Psoas muscle (tissue), 8 donors: ENCODE measurements around the gene RRP15. TPM values are rescaled to one million over a fixed set of nuclear protein-coding genes. Genes with fewer than 3 reads are reported as not detected.
A peak's percentile ranks its signal among the peaks of the same experiment; 100 is the strongest.

Experiments
- ATAC-seq, 4 donors: fragments of 200-7000 bp; cut with Tn5 transposase; one replicate each; pipeline ENCODE4 v1.9.1; 2020; ENCODE audit warnings: moderate library complexity in 3 of 4, mild to moderate bottlenecking in 2 of 4
- DNase-seq, 2 donors: peaks; one replicate each; pipeline ENCODE4 v3.0.0-alpha.2; 2020
- H3K27ac ChIP-seq: fragments of 200-600 bp; one replicate; pipeline ENCODE4 v1.8.0; 2022
- H3K27me3 ChIP-seq, 3 donors: fragments of 200-600 bp in 1 of 3; one replicate each; pipeline versions ENCODE4 v1.6.1 to v1.8.0; 2013 to 2022; ENCODE audit warnings: low read length in 2 of 3, mild to moderate bottlenecking in 2 of 3, moderate library complexity in 1 of 3; ENCODE audit not compliant: insufficient read depth in 3 of 3
- H3K36me3 ChIP-seq, 2 donors: fragments of 200-600 bp in 1 of 2; one replicate each; pipeline versions ENCODE4 v1.6.1 to v1.8.0; 2013 to 2022; ENCODE audit warnings: low read depth in 1 of 2, mild to moderate bottlenecking in 1 of 2, moderate library complexity in 1 of 2; ENCODE audit not compliant: insufficient read depth in 1 of 2
- H3K4me1 ChIP-seq: fragments of 200-600 bp; one replicate; pipeline ENCODE4 v1.8.0; 2022
- H3K4me3 ChIP-seq: fragments of 200-600 bp; one replicate; pipeline ENCODE4 v1.8.0; 2022; ENCODE audit warnings: mild to moderate bottlenecking
- H3K9me3 ChIP-seq: fragments of 200-600 bp; one replicate; pipeline ENCODE4 v1.8.0; 2022
- WGBS, 3 donors: extraction: QIAGEN DNeasy Blood & Tissue Kit; methylation state at CpG; one replicate each; pipeline versions ENCODE4 v1.1.6 to v1.1.7; 2013; 5-methylcytosine and 5-hydroxymethylcytosine counted together
- intact Hi-C, 2 donors: fragments of 100-400 bp; cut with DNase I; formaldehyde crosslinking; loops; one replicate each; pipeline versions ENCODE4 v1.11.0 to v1.14.2; 2022
- polyA plus RNA-seq, 3 donors: library from polyadenylated mRNA; stranded (reverse); fragments of 200-250 nt; gene quantifications; one replicate each; pipeline ENCODE4 v1.2.3, GENCODE V29; 2013
- total RNA-seq, 4 donors: library from RNA; stranded (reverse); fragmentation: NEBNext Ultra II Directional in 2 of 4; extraction: Animal tissue kit (Norgen Biotek cat#: 25700) in 2 of 4; gene quantifications; one replicate each; pipeline versions ENCODE4 v1.2.1 to v1.2.4, GENCODE V29; 2021 to 2023
- TF ChIP-seq, protein P1 (sequence below): fragments of 200-600 bp; IDR thresholded peaks from one replicate; pipeline ENCODE4 v1.8.0; 2022; ENCODE audit warnings: antibody characterized with exemption
- donor health status: healthy with polysubstance abuse.
- donor health status: DM: no; HTN: no; CAD: no; lungs with moderate emphysema.
- donor health status: Bipolar disorder and iron deficiency.
- donor health status: healthy.
- donor health status: DM: yes; HTN: yes; CAD: no.
- donor health status: DM: no; HTN: no; CAD: no.
- donor health status: DM: no; HTN: no; CAD: no.
- donor health status: DM: yes; HTN: yes; CAD: no.

RRP15 gene
- total and polyA plus RNA-seq, 7 donors, result 10.1 to 58.4 (median 32.0) TPM

DNA sequence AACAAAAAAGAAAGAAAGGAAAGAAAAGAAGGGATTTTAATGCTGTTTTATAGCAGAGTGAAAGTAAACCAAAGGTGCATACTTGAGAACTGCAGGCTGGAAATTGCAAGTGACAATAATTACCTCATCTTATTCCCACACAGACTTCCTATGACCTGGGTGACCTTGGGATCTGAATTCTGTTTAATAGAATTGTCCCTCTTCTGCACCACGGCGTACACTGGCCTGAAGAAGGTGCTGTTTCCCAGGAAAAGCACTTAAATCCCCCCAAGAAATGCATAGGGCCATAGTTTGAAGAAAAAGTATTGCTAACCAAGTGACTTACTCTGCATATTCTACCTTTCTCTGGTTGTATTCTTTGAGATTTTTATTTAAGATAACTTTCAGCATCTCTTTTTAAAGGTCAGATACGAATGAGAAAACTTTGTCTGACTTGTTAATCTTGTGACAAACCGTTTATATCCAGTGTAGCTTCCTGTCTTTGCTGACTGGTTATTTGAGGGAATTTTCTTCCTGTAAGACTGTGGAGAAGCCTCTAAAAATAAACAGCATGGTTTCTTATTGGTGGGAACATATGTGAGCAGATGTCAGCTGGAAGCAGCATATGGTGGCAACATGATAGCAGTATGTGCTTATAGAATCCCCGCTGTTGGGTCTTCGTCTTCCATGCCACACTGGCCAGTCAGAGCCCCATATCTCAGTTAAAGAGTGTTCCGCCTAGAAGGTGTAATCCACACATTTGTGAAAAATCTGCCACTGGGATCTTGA, 76.4 kb downstream of the RRP15 start:
- H3K27ac ChIP-seq, result peak overlapping the region; percentile 25

DNA sequence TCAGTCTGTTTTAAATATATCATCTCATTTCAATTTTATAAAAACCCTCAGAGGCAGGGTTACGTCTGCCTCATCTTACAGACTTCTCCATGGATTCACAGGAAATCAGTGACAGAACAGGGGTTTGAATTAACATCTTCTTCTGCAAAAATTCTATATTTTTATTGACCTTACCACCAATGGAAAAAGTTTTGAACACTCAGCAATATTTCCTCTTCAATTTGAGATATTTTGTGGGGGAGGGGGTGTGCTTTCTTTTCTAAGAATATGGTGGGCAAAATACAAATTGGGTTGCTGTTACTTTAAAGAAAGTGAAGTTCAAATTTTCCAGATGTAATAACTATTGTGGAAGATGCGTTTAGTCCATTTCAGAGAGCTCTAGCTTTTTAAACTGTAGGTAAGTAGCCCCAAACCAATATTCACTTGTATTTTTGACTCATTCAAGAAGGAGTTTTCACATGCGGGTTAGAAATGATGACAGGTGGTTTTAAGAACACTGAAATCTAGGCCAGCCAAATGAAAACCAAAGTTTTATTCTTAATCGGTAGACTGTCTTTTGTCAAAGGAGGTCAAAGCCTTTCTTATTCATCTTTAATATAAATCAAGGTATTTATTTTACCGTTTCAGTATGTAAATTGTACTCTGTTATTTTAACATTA, 77.5 kb downstream of the RRP15 start:
- Histone ChIP-seq H3K9me3 (no peaks in the 10 kb centered on the region), H3K36me3 (no peaks in the 10 kb centered on the region), H3K4me1 (peaks cover 43% of the 10 kb centered on the region), H3K4me3 (no peak overlapping the region), H3K27ac (peak overlapping the region; percentile 25), H3K27me3 (no peaks in the 10 kb centered on the region)
- intact Hi-C loops, result no loop called here
- ATAC-seq, result peak in 1 of 4 donors; percentile 29
- 45 to 62% (median 46%) methylated on average over 5 of the region's 5 CpGs for WGBS, 3 donors
- TF ChIP-seq, protein P1, sequence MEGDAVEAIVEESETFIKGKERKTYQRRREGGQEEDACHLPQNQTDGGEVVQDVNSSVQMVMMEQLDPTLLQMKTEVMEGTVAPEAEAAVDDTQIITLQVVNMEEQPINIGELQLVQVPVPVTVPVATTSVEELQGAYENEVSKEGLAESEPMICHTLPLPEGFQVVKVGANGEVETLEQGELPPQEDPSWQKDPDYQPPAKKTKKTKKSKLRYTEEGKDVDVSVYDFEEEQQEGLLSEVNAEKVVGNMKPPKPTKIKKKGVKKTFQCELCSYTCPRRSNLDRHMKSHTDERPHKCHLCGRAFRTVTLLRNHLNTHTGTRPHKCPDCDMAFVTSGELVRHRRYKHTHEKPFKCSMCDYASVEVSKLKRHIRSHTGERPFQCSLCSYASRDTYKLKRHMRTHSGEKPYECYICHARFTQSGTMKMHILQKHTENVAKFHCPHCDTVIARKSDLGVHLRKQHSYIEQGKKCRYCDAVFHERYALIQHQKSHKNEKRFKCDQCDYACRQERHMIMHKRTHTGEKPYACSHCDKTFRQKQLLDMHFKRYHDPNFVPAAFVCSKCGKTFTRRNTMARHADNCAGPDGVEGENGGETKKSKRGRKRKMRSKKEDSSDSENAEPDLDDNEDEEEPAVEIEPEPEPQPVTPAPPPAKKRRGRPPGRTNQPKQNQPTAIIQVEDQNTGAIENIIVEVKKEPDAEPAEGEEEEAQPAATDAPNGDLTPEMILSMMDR, result no peak
- DNase-seq, result no peak

More for the DNA sequence above, 76.4 kb downstream of the RRP15 start:
- intact Hi-C loops, result no loop called here
- no peak for ATAC-seq
- Histone ChIP-seq H3K4me1 (peaks cover 52% of the 10 kb centered on the region), H3K36me3 (no peaks in the 10 kb centered on the region), H3K27me3 (no peaks in the 10 kb centered on the region), H3K9me3 (no peaks in the 10 kb centered on the region), H3K4me3 (no peak overlapping the region)
- DNase-seq, result no peak
- WGBS, 3 donors, result 58 to 70% (median 60%) methylated on average over 7 of the region's 7 CpGs
- TF ChIP-seq, protein P1, result peak; percentile 39

DNA sequence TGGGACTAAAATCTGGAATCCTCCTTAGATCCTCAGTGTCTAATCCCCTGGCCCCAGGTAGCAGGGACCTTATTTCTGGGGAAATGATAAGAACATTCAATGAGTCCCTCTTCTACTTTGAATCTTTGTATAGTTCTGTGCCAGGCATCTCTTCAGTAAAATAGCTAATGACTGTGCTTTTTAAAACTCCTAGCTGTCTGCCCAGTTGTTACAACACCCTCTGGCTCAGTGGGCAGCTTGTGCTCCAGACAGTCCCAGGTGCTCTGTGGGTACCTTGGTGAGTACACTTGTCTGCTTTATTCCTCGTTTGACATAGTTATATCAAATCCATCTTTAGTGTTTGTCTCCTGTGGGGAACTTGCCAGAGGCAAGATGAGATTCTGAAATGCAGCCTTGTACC, 78.0 kb downstream of the RRP15 start:
- H3K27me3 ChIP-seq, result no peaks in the 10 kb centered on the region
- intact Hi-C loops, result no loop called here
- H3K4me1 ChIP-seq, result peaks cover 41% of the 10 kb centered on the region
- H3K9me3 ChIP-seq, result no peaks in the 10 kb centered on the region
- TF ChIP-seq, protein P1, result no peak
- no peaks in the 10 kb centered on the region for H3K36me3 ChIP-seq
- ATAC-seq (peak; percentile 66 to 92 (median 79)), DNase-seq (no peak)
- peak overlapping the region; percentile 25 for H3K27ac ChIP-seq
- no peak overlapping the region for H3K4me3 ChIP-seq
- 17 to 36% (median 33%) methylated on average over 1 of the region's 1 CpG for WGBS, 3 donors

DNA sequence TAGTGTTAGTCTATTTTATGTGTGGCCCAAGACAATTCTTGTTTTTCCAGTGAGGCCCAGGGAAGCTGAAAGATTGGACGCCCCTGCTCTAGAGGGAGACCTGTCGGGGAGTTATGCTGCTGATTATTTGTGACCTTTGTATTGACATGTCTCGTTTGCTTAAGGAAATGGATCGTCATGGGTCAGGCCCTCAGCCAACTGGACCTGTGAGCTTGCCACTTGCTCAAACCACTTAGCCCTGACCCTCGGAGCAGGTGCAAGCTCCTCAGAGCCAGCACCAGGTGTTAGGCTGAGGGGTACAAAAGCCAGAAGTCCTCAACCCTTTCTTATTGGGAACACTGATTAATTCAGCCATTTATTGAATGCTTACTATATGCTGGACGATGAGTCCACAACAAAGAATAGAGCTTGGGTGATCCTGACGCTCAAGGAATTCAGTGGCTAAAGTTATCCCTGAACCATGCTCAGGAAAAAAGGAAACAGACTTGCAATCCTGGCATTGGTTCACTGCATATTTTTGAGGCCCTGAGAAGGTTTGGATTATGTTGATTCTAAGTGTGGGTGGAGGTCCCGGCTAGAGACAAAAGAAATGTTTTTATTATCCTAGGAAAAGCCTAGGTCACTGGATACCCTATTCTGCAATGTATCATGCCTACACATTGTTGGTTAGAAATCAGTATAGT, 79.1 kb downstream of the RRP15 start:
- Histone ChIP-seq H3K27me3 (no peaks in the 10 kb centered on the region), H3K36me3 (no peaks in the 10 kb centered on the region), H3K4me3 (no peak overlapping the region), H3K9me3 (no peaks in the 10 kb centered on the region), H3K4me1 (peaks cover 41% of the 10 kb centered on the region), H3K27ac (peak overlapping the region; percentile 25)
- TF ChIP-seq, protein P1, result no peak
- 36 to 52% (median 43%) methylated on average over 8 of the region's 8 CpGs for WGBS, 3 donors
- ATAC-seq (peak in 3 of 4 donors; percentile 3 to 17 (median 9)), DNase-seq (no peak)
- intact Hi-C loops, result no loop called here
